SH-SY5Y (cell line): ENCODE results near the gene KIF21A.

Experiments
- GATA2 ChIP-seq: IDR thresholded peaks from 2 replicates; pipeline ENCODE4 v1.6.1; 2011; ENCODE audit warnings: mild to moderate bottlenecking, low read depth, low read length
- GATA3 ChIP-seq: IDR thresholded peaks from 2 replicates; pipeline ENCODE4 v1.6.1; 2011; ENCODE audit warnings: low read depth, mild to moderate bottlenecking, low read length, moderate library complexity

KIF21A gene, protein sequence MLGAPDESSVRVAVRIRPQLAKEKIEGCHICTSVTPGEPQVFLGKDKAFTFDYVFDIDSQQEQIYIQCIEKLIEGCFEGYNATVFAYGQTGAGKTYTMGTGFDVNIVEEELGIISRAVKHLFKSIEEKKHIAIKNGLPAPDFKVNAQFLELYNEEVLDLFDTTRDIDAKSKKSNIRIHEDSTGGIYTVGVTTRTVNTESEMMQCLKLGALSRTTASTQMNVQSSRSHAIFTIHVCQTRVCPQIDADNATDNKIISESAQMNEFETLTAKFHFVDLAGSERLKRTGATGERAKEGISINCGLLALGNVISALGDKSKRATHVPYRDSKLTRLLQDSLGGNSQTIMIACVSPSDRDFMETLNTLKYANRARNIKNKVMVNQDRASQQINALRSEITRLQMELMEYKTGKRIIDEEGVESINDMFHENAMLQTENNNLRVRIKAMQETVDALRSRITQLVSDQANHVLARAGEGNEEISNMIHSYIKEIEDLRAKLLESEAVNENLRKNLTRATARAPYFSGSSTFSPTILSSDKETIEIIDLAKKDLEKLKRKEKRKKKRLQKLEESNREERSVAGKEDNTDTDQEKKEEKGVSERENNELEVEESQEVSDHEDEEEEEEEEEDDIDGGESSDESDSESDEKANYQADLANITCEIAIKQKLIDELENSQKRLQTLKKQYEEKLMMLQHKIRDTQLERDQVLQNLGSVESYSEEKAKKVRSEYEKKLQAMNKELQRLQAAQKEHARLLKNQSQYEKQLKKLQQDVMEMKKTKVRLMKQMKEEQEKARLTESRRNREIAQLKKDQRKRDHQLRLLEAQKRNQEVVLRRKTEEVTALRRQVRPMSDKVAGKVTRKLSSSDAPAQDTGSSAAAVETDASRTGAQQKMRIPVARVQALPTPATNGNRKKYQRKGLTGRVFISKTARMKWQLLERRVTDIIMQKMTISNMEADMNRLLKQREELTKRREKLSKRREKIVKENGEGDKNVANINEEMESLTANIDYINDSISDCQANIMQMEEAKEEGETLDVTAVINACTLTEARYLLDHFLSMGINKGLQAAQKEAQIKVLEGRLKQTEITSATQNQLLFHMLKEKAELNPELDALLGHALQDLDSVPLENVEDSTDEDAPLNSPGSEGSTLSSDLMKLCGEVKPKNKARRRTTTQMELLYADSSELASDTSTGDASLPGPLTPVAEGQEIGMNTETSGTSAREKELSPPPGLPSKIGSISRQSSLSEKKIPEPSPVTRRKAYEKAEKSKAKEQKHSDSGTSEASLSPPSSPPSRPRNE (N-terminal part only)

GRCh38 chr12:39443081-39443928 is at the start of gene KIF21A:
Gene KIF21A (minus strand): TSS chr12:39443120. CDS start chr12:39442970, 150 bp downstream.
- TF ChIP-seq GATA2: peak; percentile 38; the same call in 1 of the 2 replicates
- TF ChIP-seq GATA3: no peak

DNA sequence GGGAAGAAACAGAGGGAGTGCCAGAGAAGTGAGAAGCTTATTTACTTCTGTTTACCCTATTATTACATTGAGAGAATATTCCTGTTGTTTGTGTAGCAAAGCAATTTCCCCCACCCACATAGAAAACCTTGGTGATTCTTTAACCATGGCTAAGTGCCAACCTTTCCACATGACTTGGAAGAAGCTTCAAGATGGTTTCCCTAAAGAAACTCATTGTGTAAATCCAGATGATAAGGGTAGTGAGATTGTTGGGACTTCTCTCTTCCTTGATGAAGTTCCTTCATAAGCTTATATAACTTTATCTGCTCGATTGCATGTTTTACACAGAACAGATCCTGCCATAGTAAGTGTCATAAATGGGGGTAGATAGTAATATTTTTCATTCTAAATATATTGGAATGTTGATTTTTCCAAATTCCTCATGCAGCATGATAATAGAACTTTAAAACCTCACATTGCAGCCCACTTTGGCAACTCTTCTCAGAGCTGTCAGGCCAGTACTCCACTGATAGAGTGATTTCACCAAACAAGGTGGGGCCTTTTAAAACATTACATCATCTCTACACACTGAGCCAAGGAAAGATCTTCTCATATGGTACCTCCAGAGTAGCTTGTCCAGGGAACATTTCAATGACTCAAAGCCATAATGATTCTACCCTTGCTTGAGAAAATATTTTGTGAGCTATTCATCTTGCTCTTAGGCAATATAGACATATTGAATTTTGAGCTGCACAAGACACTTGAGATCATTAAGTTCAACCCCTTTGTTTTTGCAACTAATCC is 47.8 kb upstream of the KIF21A start:
- TF ChIP-seq GATA3: no peak
- TF ChIP-seq GATA2: no peak

DNA sequence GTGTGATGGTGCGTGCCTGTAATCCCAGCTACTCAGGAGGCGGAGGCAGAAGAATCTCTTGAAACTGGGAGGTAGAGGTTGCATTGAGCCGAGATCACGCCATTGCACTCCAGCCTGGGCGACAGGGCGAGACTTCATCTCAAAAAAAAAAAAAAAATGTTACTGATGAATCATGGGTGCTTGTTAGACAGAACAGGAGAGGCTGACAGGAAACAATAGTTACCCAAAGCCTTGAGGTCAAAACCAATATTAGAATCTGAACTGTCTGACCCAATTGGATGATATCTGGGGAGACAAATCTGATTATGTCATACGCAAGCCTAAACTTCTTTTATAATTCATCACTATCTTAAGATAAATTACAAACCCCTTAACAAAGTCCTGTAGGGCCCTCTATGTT is 40.7 kb upstream of the KIF21A start:
- TF ChIP-seq GATA3 (no peak), GATA2 (no peak)

GRCh38 chr12:39483042-39483441 is 40.1 kb upstream of the KIF21A start:
- no peak for TF ChIP-seq GATA3
- TF ChIP-seq GATA2: no peak

DNA sequence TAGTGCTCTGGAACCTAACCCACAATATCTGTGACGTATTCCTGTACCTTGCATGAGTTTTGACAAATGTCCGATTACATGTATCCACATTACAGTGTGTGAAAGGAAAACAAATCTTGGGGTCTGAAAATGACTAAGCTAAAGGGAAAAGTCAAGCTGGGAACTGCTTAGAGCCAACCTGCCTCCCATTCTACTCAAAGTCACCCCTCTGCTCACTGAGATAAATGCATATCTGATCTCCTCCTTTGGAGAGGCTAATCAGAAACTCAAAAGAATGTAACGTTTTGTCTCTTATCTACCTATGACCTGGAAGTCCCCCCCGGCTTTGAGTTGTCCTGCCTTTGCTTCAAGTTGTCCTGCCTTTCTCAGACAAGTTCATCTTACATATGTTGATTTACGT is 34.0 kb upstream of the KIF21A start:
- TF ChIP-seq GATA2 (no peak), GATA3 (no peak)

GRCh38 chr12:39476121-39476520 is 33.2 kb upstream of the KIF21A start:
- TF ChIP-seq GATA2 (no peak), GATA3 (no peak)

DNA sequence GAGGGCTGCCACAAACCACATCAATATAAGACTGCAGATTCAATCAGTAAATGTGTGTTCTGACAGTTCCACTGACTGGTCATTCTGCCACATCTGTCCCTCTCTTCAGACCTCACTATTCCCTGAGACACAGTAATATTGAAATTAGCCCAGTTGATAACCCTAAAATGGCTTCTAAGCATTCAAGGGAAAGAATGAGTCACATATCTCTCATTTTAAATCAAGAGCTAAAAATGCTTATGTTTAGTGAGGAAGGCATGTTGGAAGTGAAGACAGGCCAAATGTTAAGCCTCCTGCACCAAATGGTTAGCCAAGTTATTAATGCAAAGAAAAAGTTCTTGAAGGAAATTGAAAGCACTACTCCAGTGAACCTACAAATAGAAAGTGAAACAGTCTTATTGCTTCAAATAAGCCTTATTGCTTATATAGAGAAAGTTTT is 24.5 kb upstream of the KIF21A start:
- TF ChIP-seq GATA3 (no peak), GATA2 (no peak)

- TF ChIP-seq GATA2: no peak
These were observed 22.2 kb upstream of the KIF21A start for GRCh38 chr12:39464976-39465695.

- no peak for TF ChIP-seq GATA2
- TF ChIP-seq GATA3: no peak
These were observed 18.1 kb upstream of the KIF21A start for GRCh38 chr12:39461059-39461458.

- TF ChIP-seq GATA2 (no peak), GATA3 (no peak)
These were observed 16.1 kb upstream of the KIF21A start for GRCh38 chr12:39459027-39459434.

DNA sequence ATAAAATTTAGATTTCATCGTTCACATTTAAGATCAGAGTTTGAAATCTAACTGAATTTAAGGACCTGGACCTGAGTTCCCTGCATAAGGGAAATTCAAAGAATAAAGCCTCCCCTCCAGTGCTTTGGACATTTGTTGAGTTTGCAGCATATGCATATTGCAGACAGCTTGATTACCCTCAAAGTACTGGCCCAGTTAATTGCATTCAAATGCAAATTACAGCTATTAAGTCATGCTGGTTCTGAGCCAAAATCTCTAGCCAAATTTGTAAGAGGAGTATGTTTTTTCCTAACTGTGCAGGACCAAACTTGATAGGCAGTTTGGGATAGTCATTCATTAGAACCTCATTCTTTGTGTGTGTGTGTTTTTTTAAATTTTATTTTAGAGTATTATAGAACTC is 9.1 kb upstream of the KIF21A start:
- TF ChIP-seq GATA3 (no peak), GATA2 (no peak)

GRCh38 chr12:39448038-39448437 is 5.1 kb upstream of the KIF21A start:
- TF ChIP-seq GATA3 (no peak), GATA2 (no peak)
